GM12892 (cell line): ENCODE measurements around the gene PRDM11.

ENCODE experiments used
- DNase-seq: peaks from one replicate; pipeline ENCODE4 v3.0.0; 2011; ENCODE audit not compliant: insufficient read length
- FAIRE-seq: peaks from 2 replicates; lab custom pipeline; 2011; peaks lifted over from hg19 to GRCh38; lab: Jason Lieb, UNC
- POLR2A ChIP-seq: IDR thresholded peaks from 2 replicates; pipeline ENCODE4 v1.6.1; 2011; ENCODE audit warnings: low read depth, low read length, control low read depth
- POLR2AphosphoS5 ChIP-seq: IDR thresholded peaks from 2 replicates; pipeline ENCODE4 v1.6.1; 2011; ENCODE audit warnings: low read depth, low read length, control low read depth
- TAF1 ChIP-seq: IDR thresholded peaks from 2 replicates; pipeline ENCODE4 v1.6.1; 2011; ENCODE audit warnings: low read depth, mild to moderate bottlenecking, control low read depth, low read length, borderline replicate concordance

PRDM11 gene

GRCh38 chr11:45181889-45182550, 35.6 kb downstream of the PRDM11 start:
- TF ChIP-seq POLR2A = no peak
- TF ChIP-seq TAF1 = no peak
- no peak for TF ChIP-seq POLR2AphosphoS5
- FAIRE-seq (no peak), DNase-seq (no peak)

- DNase-seq (no peak), FAIRE-seq (no peak)
- TF ChIP-seq POLR2A (no peak), POLR2AphosphoS5 (no peak), TAF1 (no peak)
Observed at GRCh38 chr11:45182902-45183301, 36.5 kb downstream of the PRDM11 start.

GRCh38 chr11:45184640-45185039, 38.2 kb downstream of the PRDM11 start:
- FAIRE-seq (no peak), DNase-seq (no peak)
- TF ChIP-seq TAF1 (no peak), POLR2AphosphoS5 (no peak), POLR2A (no peak)

GRCh38 chr11:45185228-45185729, 38.8 kb downstream of the PRDM11 start:
- FAIRE-seq (no peak), DNase-seq (no peak)
- TF ChIP-seq POLR2AphosphoS5 (no peak), TAF1 (no peak), POLR2A (no peak)

GRCh38 chr11:45187375-45187774, 40.9 kb downstream of the PRDM11 start:
- DNase-seq (no peak), FAIRE-seq (no peak)
- TF ChIP-seq POLR2A (no peak), TAF1 (no peak), POLR2AphosphoS5 (no peak)

GRCh38 chr11:45188127-45188526, 41.7 kb downstream of the PRDM11 start:
- no peak for DNase-seq
- no peak for FAIRE-seq
- TF ChIP-seq POLR2A = no peak
- no peak for TF ChIP-seq POLR2AphosphoS5
- TF ChIP-seq TAF1 = no peak

- FAIRE-seq (no peak), DNase-seq (no peak)
- TF ChIP-seq POLR2A = no peak
- TF ChIP-seq POLR2AphosphoS5 = no peak
Observed at GRCh38 chr11:45189230-45189629, 42.8 kb downstream of the PRDM11 start.

- TF ChIP-seq POLR2AphosphoS5 = no peak
- TF ChIP-seq POLR2A = no peak
- no peak for TF ChIP-seq TAF1
- FAIRE-seq = no peak
- DNase-seq = no peak
Observed at GRCh38 chr11:45193695-45194094, 47.3 kb downstream of the PRDM11 start.

GRCh38 chr11:45204761-45205160, 58.3 kb downstream of the PRDM11 start:
- no peak for TF ChIP-seq TAF1
- no peak for TF ChIP-seq POLR2AphosphoS5
- TF ChIP-seq POLR2A = no peak
- DNase-seq (no peak), FAIRE-seq (no peak)

- DNase-seq (no peak), FAIRE-seq (no peak)
- TF ChIP-seq POLR2AphosphoS5 = no peak
- TF ChIP-seq POLR2A = no peak
- no peak for TF ChIP-seq TAF1
Observed at GRCh38 chr11:45205978-45206377, 59.5 kb downstream of the PRDM11 start.

- TF ChIP-seq POLR2AphosphoS5 = no peak
- TF ChIP-seq POLR2A = no peak
- no peak for TF ChIP-seq TAF1
- no peak for DNase-seq
- FAIRE-seq = no peak
Observed at GRCh38 chr11:45208135-45208534, 61.7 kb downstream of the PRDM11 start.

GRCh38 chr11:45209000-45209879, 62.8 kb downstream of the PRDM11 start:
- FAIRE-seq = no peak
- DNase-seq = no peak
- TF ChIP-seq POLR2A = no peak
- TF ChIP-seq POLR2AphosphoS5 = no peak
- TF ChIP-seq TAF1 = no peak
